Liver (tissue), 9 donors: ENCODE measurements around the gene CDH13. TPM values are rescaled to one million over a fixed set of nuclear protein-coding genes. Genes with fewer than 3 reads are reported as not detected.
A peak's percentile ranks its signal among the peaks of the same experiment; 100 is the strongest.

Experiments used
- DNase-seq: peaks from one replicate; pipeline ENCODE4 v3.0.0-alpha.2; 2017; ENCODE audit warnings: low spot score
- H3K27ac ChIP-seq, 2 donors: one replicate each; pipeline ENCODE4 v1.7.0; 2013; ENCODE audit warnings: inconsistent platforms in 2 of 2, low read length in 2 of 2, control low read depth in 1 of 2, low read depth in 1 of 2, mild to moderate bottlenecking in 1 of 2
- H3K27me3 ChIP-seq, 4 donors: one replicate each; pipeline versions ENCODE4 v1.6.1 to v1.7.0; 2013; ENCODE audit warnings: low read length in 3 of 4, inconsistent platforms in 1 of 4, mild to moderate bottlenecking in 1 of 4, moderate library complexity in 1 of 4; ENCODE audit not compliant: control insufficient read depth in 4 of 4, insufficient read depth in 4 of 4
- H3K36me3 ChIP-seq, 4 donors: one replicate each; pipeline versions ENCODE4 v1.6.1 to v1.7.0; 2013; ENCODE audit warnings: low read length in 3 of 4, mild to moderate bottlenecking in 3 of 4, low read depth in 1 of 4, moderate library complexity in 1 of 4; ENCODE audit not compliant: control insufficient read depth in 4 of 4, insufficient read depth in 3 of 4
- H3K4me1 ChIP-seq, 4 donors: one replicate each; pipeline versions ENCODE4 v1.6.1 to v1.7.0; 2013; ENCODE audit warnings: low read length in 3 of 4, mild to moderate bottlenecking in 3 of 4, moderate library complexity in 1 of 4; ENCODE audit not compliant: control insufficient read depth in 4 of 4, insufficient read depth in 4 of 4
- H3K4me3 ChIP-seq, 3 donors: one replicate each; pipeline versions ENCODE4 v1.6.1 to v1.7.0; 2013; ENCODE audit warnings: low read length in 3 of 3, control low read depth in 1 of 3, low read depth in 1 of 3, mild to moderate bottlenecking in 1 of 3
- H3K9ac ChIP-seq, 2 donors: one replicate each; pipeline ENCODE4 v1.7.0; 2013; ENCODE audit warnings: low read length in 2 of 2, mild to moderate bottlenecking in 2 of 2, moderate library complexity in 2 of 2, control low read depth in 1 of 2, low read depth in 1 of 2
- H3K9me3 ChIP-seq, 4 donors: one replicate each; pipeline versions ENCODE4 v1.6.1 to v1.7.0; 2013; ENCODE audit warnings: low read length in 3 of 4; ENCODE audit not compliant: control insufficient read depth in 4 of 4
- EGR1 ChIP-seq, 2 donors: IDR thresholded peaks; 2 replicates each; pipeline ENCODE4 v1.6.1; 2016 to 2018; ENCODE audit warnings: antibody characterized with exemption in 2 of 2, low read depth in 2 of 2
- FOXA1 ChIP-seq: IDR thresholded peaks from 2 replicates; pipeline ENCODE4 v1.6.1; 2016; ENCODE audit warnings: antibody characterized with exemption
- FOXA2 ChIP-seq: IDR thresholded peaks from 2 replicates; pipeline ENCODE4 v1.6.1; 2016; ENCODE audit warnings: antibody characterized with exemption
- GABPA ChIP-seq, 2 donors: IDR thresholded peaks in 1 of 2; conservative IDR thresholded peaks in 1 of 2; 2 replicates each; pipeline ENCODE4 v1.6.1; 2016; ENCODE audit warnings: antibody characterized with exemption in 2 of 2, mild to moderate bottlenecking in 1 of 2, moderate library complexity in 1 of 2
- HNF4A ChIP-seq, 2 donors: conservative IDR thresholded peaks; 2 replicates each; pipeline ENCODE4 v1.6.1; 2016; ENCODE audit warnings: antibody characterized with exemption in 2 of 2, mild to moderate bottlenecking in 2 of 2
- HNF4G ChIP-seq: IDR thresholded peaks from 2 replicates; pipeline ENCODE4 v1.6.1; 2016; ENCODE audit warnings: antibody characterized with exemption
- JUND ChIP-seq, 2 donors: IDR thresholded peaks; 2 replicates each; pipeline ENCODE4 v1.6.1; 2016; ENCODE audit warnings: antibody characterized with exemption in 2 of 2
- MAX ChIP-seq: IDR thresholded peaks from 2 replicates; pipeline ENCODE4 v1.6.1; 2016; ENCODE audit warnings: antibody characterized with exemption
- NR2F2 ChIP-seq: IDR thresholded peaks from 2 replicates; pipeline ENCODE4 v1.6.1; 2016; ENCODE audit warnings: antibody characterized with exemption
- RAD21 ChIP-seq, 2 donors: IDR thresholded peaks; 2 replicates each; pipeline ENCODE4 v1.6.1; 2016; ENCODE audit warnings: antibody characterized with exemption in 2 of 2, mild to moderate bottlenecking in 2 of 2
- RXRA ChIP-seq, 2 donors: IDR thresholded peaks; 2 replicates each; pipeline ENCODE4 v1.6.1; 2017 to 2018; ENCODE audit warnings: antibody characterized with exemption in 2 of 2, mild to moderate bottlenecking in 1 of 2
- SP1 ChIP-seq: IDR thresholded peaks from 2 replicates; pipeline ENCODE4 v1.6.1; 2018; ENCODE audit warnings: antibody characterized with exemption, mild to moderate bottlenecking
- TAF1 ChIP-seq: conservative IDR thresholded peaks from 2 replicates; pipeline ENCODE4 v1.6.1; 2016; ENCODE audit warnings: antibody characterized with exemption, mild to moderate bottlenecking
- ZBTB33 ChIP-seq: IDR thresholded peaks from 2 replicates; pipeline ENCODE4 v1.6.1; 2016; ENCODE audit warnings: antibody characterized with exemption
- WGBS: extraction: QIAGEN DNeasy Blood & Tissue Kit; methylation state at CpG from one replicate; pipeline ENCODE4 v1.1.7; 2013; 5-methylcytosine and 5-hydroxymethylcytosine counted together
- polyA plus RNA-seq, 2 donors: library from polyadenylated mRNA; stranded (reverse) in 1 of 2; unstranded in 1 of 2; fragments of 200-250 nt in 1 of 2; fragments of >200 nt in 1 of 2; fragmentation: Nextera tagmentation in 1 of 2; extraction: Ambion mirVana in 1 of 2; gene quantifications; one replicate each; pipeline versions ENCODE4 v1.2.1 to v1.2.3, GENCODE V29; 2013 to 2015
- total RNA-seq, 2 donors: library from RNA; depleted of rRNA; stranded (reverse); fragments of >200 nt; gene quantifications; one replicate each; pipeline ENCODE4 v1.2.3, GENCODE V29; 2014
- TF ChIP-seq, protein P1 (sequence below): IDR thresholded peaks from 2 replicates; pipeline ENCODE4 v1.6.1; 2016; ENCODE audit warnings: antibody characterized with exemption, mild to moderate bottlenecking
- TF ChIP-seq, protein P2 (sequence below): fragments of 150-350 bp; IDR thresholded peaks from 2 replicates; pipeline ENCODE4 v1.5.1; 2017; ENCODE audit warnings: improper control_type of control experiment, low read depth, low read length; ENCODE audit not compliant: missing input control
- TF ChIP-seq, protein P3 (sequence below): IDR thresholded peaks from 2 replicates; pipeline ENCODE4 v1.6.1; 2016; ENCODE audit warnings: antibody characterized with exemption
- donor health status: healthy.
- donor health status: healthy.
- donor health status: healthy.
- donor health status: healthy.
- donor health status: healthy.

CDH13 gene
- total and polyA plus RNA-seq, 4 donors, result 0.21 to 1.5 (median 0.58) TPM

- peak; percentile 6 for DNase-seq
- H3K9me3 ChIP-seq, result no peaks in the 10 kb centered on the region
- no peak overlapping the region for H3K27ac ChIP-seq
- H3K4me3 ChIP-seq, result no peak overlapping the region
- TF ChIP-seq, protein P1, sequence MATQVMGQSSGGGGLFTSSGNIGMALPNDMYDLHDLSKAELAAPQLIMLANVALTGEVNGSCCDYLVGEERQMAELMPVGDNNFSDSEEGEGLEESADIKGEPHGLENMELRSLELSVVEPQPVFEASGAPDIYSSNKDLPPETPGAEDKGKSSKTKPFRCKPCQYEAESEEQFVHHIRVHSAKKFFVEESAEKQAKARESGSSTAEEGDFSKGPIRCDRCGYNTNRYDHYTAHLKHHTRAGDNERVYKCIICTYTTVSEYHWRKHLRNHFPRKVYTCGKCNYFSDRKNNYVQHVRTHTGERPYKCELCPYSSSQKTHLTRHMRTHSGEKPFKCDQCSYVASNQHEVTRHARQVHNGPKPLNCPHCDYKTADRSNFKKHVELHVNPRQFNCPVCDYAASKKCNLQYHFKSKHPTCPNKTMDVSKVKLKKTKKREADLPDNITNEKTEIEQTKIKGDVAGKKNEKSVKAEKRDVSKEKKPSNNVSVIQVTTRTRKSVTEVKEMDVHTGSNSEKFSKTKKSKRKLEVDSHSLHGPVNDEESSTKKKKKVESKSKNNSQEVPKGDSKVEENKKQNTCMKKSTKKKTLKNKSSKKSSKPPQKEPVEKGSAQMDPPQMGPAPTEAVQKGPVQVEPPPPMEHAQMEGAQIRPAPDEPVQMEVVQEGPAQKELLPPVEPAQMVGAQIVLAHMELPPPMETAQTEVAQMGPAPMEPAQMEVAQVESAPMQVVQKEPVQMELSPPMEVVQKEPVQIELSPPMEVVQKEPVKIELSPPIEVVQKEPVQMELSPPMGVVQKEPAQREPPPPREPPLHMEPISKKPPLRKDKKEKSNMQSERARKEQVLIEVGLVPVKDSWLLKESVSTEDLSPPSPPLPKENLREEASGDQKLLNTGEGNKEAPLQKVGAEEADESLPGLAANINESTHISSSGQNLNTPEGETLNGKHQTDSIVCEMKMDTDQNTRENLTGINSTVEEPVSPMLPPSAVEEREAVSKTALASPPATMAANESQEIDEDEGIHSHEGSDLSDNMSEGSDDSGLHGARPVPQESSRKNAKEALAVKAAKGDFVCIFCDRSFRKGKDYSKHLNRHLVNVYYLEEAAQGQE, result no peak
- TF ChIP-seq HNF4A (conservative IDR thresholded peaks at IDR 0.05) (no peak), RXRA (IDR thresholded peaks at IDR 0.05) (no peak), GABPA (IDR thresholded peaks at IDR 0.05 in 1 of 2, conservative IDR thresholded peaks at IDR 0.05 in 1 of 2) (no peak), ZBTB33 (no peak), EGR1 (IDR thresholded peaks at IDR 0.05; ENCODE audit: low read depth in 2 of 2) (no peak), MAX (no peak), FOXA2 (no peak), SP1 (no peak), FOXA1 (no peak), NR2F2 (no peak), JUND (IDR thresholded peaks at IDR 0.05) (no peak), HNF4G (no peak)
- TF ChIP-seq, protein P2, sequence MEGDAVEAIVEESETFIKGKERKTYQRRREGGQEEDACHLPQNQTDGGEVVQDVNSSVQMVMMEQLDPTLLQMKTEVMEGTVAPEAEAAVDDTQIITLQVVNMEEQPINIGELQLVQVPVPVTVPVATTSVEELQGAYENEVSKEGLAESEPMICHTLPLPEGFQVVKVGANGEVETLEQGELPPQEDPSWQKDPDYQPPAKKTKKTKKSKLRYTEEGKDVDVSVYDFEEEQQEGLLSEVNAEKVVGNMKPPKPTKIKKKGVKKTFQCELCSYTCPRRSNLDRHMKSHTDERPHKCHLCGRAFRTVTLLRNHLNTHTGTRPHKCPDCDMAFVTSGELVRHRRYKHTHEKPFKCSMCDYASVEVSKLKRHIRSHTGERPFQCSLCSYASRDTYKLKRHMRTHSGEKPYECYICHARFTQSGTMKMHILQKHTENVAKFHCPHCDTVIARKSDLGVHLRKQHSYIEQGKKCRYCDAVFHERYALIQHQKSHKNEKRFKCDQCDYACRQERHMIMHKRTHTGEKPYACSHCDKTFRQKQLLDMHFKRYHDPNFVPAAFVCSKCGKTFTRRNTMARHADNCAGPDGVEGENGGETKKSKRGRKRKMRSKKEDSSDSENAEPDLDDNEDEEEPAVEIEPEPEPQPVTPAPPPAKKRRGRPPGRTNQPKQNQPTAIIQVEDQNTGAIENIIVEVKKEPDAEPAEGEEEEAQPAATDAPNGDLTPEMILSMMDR, result no peak
- TF ChIP-seq, protein P3, sequence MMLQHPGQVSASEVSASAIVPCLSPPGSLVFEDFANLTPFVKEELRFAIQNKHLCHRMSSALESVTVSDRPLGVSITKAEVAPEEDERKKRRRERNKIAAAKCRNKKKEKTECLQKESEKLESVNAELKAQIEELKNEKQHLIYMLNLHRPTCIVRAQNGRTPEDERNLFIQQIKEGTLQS, result no peak
- H3K27me3 ChIP-seq, result peaks cover 0 to 6% (median 0%) of the 10 kb centered on the region in 4 donors
- no peaks in the 10 kb centered on the region for H3K36me3 ChIP-seq
- 72% methylated on average over 7 of the region's 7 CpGs for WGBS
- no peaks in the 10 kb centered on the region for H3K4me1 ChIP-seq
- no peak overlapping the region for H3K9ac ChIP-seq
Measured at GRCh38 chr16:83627996-83628395, 1001.2 kb downstream of the CDH13 start.

DNA sequence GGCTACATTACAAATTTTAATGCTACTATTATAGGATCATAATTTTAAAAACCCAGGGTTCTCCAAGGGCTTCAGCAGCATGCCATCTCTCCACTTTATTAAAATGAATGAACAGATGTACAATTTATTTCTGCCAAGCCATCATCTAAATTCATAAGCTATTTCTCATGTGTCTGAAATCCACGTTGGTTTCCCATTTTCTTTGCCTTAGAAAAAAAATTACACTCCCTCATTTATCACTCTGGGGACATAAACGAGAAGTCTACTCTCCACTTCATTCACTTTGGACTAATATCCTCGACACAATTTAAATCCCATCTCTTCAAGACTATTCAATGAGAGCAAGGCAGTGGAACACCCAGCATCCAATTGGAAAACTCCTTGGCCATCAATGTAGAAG is 1002.7 kb downstream of the CDH13 start:
- Histone ChIP-seq H3K4me1 (no peaks in the 10 kb centered on the region), H3K27me3 (peaks cover 0 to 5% (median 0%) of the 10 kb centered on the region in 4 donors), H3K4me3 (no peak overlapping the region), H3K36me3 (no peaks in the 10 kb centered on the region), H3K9me3 (no peaks in the 10 kb centered on the region), H3K9ac (no peak overlapping the region), H3K27ac (no peak overlapping the region)
- 56% methylated on average over 3 of the region's 3 CpGs for WGBS
- no peak for DNase-seq
- no peak for TF ChIP-seq NR2F2
- TF ChIP-seq, protein P1, result no peak
- no peak for TF ChIP-seq HNF4A (conservative IDR thresholded peaks at IDR 0.05)
- no peak for TF ChIP-seq GABPA (IDR thresholded peaks at IDR 0.05 in 1 of 2, conservative IDR thresholded peaks at IDR 0.05 in 1 of 2)
- TF ChIP-seq SP1, result no peak
- TF ChIP-seq HNF4G, result no peak
- TF ChIP-seq RAD21 (IDR thresholded peaks at IDR 0.05), result no peak
- no peak for TF ChIP-seq FOXA1
- no peak for TF ChIP-seq MAX
- TF ChIP-seq JUND (IDR thresholded peaks at IDR 0.05), result no peak
- TF ChIP-seq ZBTB33, result no peak
- no peak for TF ChIP-seq RXRA (IDR thresholded peaks at IDR 0.05)
- no peak for TF ChIP-seq TAF1
